CD14-positive monocyte (primary cell): ENCODE measurements around the gene CACNA1B. TPM values are rescaled to one million over a fixed set of nuclear protein-coding genes. Genes with fewer than 3 reads are reported as not detected.

Experiments
- DNase-seq, 3 donors: peaks; one replicate each; pipeline ENCODE4 v3.0.0-alpha.2; 2011 to 2022
- H2AFZ ChIP-seq: 2 replicates; pipeline ENCODE4 v1.6.0; 2012; ENCODE audit warnings: mild to moderate bottlenecking, low read depth, low read length, inconsistent platforms; ENCODE audit not compliant: insufficient read depth, poor library complexity, severe bottlenecking
- H3K27ac ChIP-seq, 2 donors: 1 replicate in 1 of 2; 2 replicates in 1 of 2; pipeline ENCODE4 v1.5.1; 2012 to 2013; ENCODE audit warnings: low read length in 2 of 2, control low read depth in 1 of 2, inconsistent platforms in 1 of 2, low read depth in 1 of 2, mild to moderate bottlenecking in 1 of 2
- H3K27me3 ChIP-seq, 2 donors: one replicate each; pipeline versions ENCODE4 v1.6.0 to v1.6.1; 2011 to 2013; ENCODE audit warnings: low read length in 2 of 2; ENCODE audit not compliant: control insufficient read depth in 2 of 2, insufficient read depth in 2 of 2
- H3K36me3 ChIP-seq, 2 donors: replicated peaks in 1 of 2; 1 replicate in 1 of 2; 2 replicates in 1 of 2; pipeline versions ENCODE4 v1.5.1 to v1.6.1; 2012 to 2013; ENCODE audit warnings: low read length in 2 of 2, control low read depth in 1 of 2, inconsistent platforms in 1 of 2, mild to moderate bottlenecking in 1 of 2; ENCODE audit not compliant: insufficient read depth in 2 of 2, control insufficient read depth in 1 of 2
- H3K4me1 ChIP-seq, 2 donors: 1 replicate in 1 of 2; 2 replicates in 1 of 2; pipeline versions ENCODE4 v1.5.1 to v1.6.1; 2012 to 2013; ENCODE audit warnings: low read length in 2 of 2, control low read depth in 1 of 2, inconsistent platforms in 1 of 2, mild to moderate bottlenecking in 1 of 2, moderate library complexity in 1 of 2; ENCODE audit not compliant: insufficient read depth in 2 of 2, control insufficient read depth in 1 of 2
- H3K4me2 ChIP-seq: replicated peaks from 2 replicates; pipeline ENCODE3; 2012; ENCODE audit warnings: low read length, moderate library complexity, mild to moderate bottlenecking; ENCODE audit not compliant: poor library complexity, severe bottlenecking; ENCODE audit errors: extremely low read depth
- H3K4me3 ChIP-seq, 3 experiments: fragments of 200-600 bp in 1 of 3; sonication (generic) in 1 of 3; replicated peaks in 1 of 3; 1 replicate in 2 of 3; 2 replicates in 1 of 3; pipeline ENCODE4 v1.5.1; 2011 to 2013; ENCODE audit warnings: low read length in 3 of 3, mild to moderate bottlenecking in 3 of 3, control low read depth in 2 of 3, low read depth in 2 of 3, inconsistent platforms in 1 of 3, moderate library complexity in 1 of 3
- H3K79me2 ChIP-seq: 2 replicates; pipeline ENCODE4 v1.6.0; 2012; ENCODE audit warnings: mild to moderate bottlenecking, control low read depth, inconsistent platforms, low read length, moderate library complexity; ENCODE audit not compliant: insufficient read depth
- H3K9ac ChIP-seq: 2 replicates; pipeline ENCODE4 v1.6.0; 2017; ENCODE audit warnings: low read length, mild to moderate bottlenecking; ENCODE audit not compliant: insufficient read depth, poor library complexity, severe bottlenecking
- H3K9me3 ChIP-seq, 2 donors: replicated peaks in 1 of 2; 1 replicate in 1 of 2; 2 replicates in 1 of 2; pipeline versions ENCODE4 v1.5.1 to v1.6.1; 2012 to 2013; ENCODE audit warnings: low read length in 2 of 2, control low read depth in 1 of 2; ENCODE audit not compliant: control insufficient read depth in 1 of 2, insufficient read depth in 1 of 2
- H4K20me1 ChIP-seq: 2 replicates; pipeline ENCODE4 v1.6.0; 2012; ENCODE audit warnings: mild to moderate bottlenecking, low read length, control low read depth, moderate library complexity; ENCODE audit not compliant: insufficient read depth
- H3K27ac Mint-ChIP-seq, 7 donors: one replicate each; pipeline ENCODE4 v1.8.0; 2020; ENCODE audit warnings: mild to moderate bottlenecking in 7 of 7, mixed read lengths in 7 of 7, moderate library complexity in 6 of 7, inconsistent platforms in 2 of 7
- H3K27me3 Mint-ChIP-seq, 3 donors: one replicate each; pipeline ENCODE4 v1.8.0; 2021 to 2022; ENCODE audit warnings: low read depth in 3 of 3, mild to moderate bottlenecking in 3 of 3, mixed read lengths in 3 of 3, moderate library complexity in 3 of 3, inconsistent platforms in 1 of 3
- H3K36me3 Mint-ChIP-seq, 2 donors: one replicate each; pipeline ENCODE4 v1.8.0; 2020; ENCODE audit warnings: mixed read lengths in 2 of 2, inconsistent platforms in 1 of 2, mild to moderate bottlenecking in 1 of 2
- H3K4me1 Mint-ChIP-seq: one replicate; pipeline ENCODE4 v1.8.0; 2020; ENCODE audit warnings: mild to moderate bottlenecking, mixed read lengths
- H3K4me3 Mint-ChIP-seq, 2 donors: one replicate each; pipeline ENCODE4 v1.8.0; 2020; ENCODE audit warnings: mild to moderate bottlenecking in 2 of 2, mixed read lengths in 2 of 2, moderate library complexity in 1 of 2
- H3K9me3 Mint-ChIP-seq, 7 donors: one replicate each; pipeline ENCODE4 v1.8.0; 2020 to 2022; ENCODE audit warnings: mixed read lengths in 7 of 7, mild to moderate bottlenecking in 6 of 7, moderate library complexity in 6 of 7, inconsistent platforms in 2 of 7
- CTCF ChIP-seq: fragments of 200-600 bp; IDR thresholded peaks from one replicate; pipeline ENCODE4 v1.8.0; 2022; ENCODE audit warnings: antibody characterized with exemption, mild to moderate bottlenecking
- WGBS: methylation state at CpG from one replicate; pipeline ENCODE4 v1.1.5; 2013; ENCODE audit warnings: missing lambda C conversion rate; ENCODE audit not compliant: insufficient coverage; 5-methylcytosine and 5-hydroxymethylcytosine counted together
- intact Hi-C, 2 donors: fragments of 100-400 bp; cut with micrococcal nuclease; formaldehyde crosslinking; loops; one replicate each; pipeline versions ENCODE4 v1.15.0 to v1.15.1; 2023
- polyA plus RNA-seq, 3 donors: library from polyadenylated mRNA; depleted of rRNA in 1 of 3; unstranded in 2 of 3; stranded (reverse) in 1 of 3; fragments of 300-500 nt in 2 of 3; fragments of >200 nt in 1 of 3; fragmentation: Illumina TruSeq in 2 of 3; gene quantifications; 1 replicate in 2 of 3; 2 replicates in 1 of 3; pipeline ENCODE4 v1.2.3, GENCODE V29; 2012 to 2021

The CACNA1B gene
- polyA plus RNA-seq, 3 donors: not detected

DNA sequence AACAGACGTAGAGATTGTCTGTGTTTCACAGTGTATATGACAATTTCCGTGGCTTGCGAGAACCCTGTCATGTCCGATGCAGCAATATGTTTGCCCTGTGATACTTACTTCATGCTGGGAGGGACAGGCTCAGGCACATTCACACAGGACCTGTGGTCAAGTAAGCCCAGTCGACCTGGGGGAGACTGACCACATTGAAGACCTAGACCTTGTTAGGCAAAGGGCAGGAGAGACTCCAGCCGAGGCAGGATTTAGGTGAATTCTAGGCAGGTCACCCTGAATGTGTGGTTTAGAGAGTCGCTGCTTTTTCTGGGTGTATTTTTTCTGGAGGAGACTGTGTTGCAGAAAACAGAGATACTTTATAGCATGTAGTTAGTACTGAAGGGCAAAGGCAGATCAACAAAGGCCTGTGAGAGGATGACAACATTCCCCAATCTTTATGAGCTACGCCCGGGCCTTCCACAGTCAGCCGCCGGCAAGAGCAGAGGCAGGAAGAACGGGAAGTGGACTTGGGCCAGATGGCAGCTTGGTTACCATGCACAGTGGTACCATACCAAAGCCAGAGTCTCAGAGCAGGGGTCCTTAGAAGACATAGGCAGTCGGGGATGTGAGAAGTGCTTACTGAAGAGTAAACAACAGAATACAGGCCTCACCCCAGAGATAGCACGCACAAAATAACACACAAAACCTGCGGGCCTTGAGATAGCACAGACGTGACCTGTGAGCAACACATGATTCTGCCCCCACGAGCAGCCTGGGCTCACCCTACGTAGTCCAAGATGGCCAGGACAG lies 220.7 kb downstream of the CACNA1B start:
- 89% methylated on average over 16 of the region's 18 CpGs for WGBS
- intact Hi-C loops: no loop called here
- no peak overlapping the region for H3K4me3 Mint-ChIP-seq
- H3K9me3 ChIP-seq: no peaks in the 10 kb centered on the region
- no peaks in the 10 kb centered on the region for H3K27me3 ChIP-seq
- no peak overlapping the region for H3K4me3 ChIP-seq
- H3K27me3 Mint-ChIP-seq: peaks cover 2 to 10% (median 3%) of the 10 kb centered on the region in 3 donors
- TF ChIP-seq CTCF: no peak
- H3K36me3 ChIP-seq: no peaks in the 10 kb centered on the region
- no peaks in the 10 kb centered on the region for H3K79me2 ChIP-seq
- H3K36me3 Mint-ChIP-seq: no peaks in the 10 kb centered on the region
- H3K9ac ChIP-seq: no peak overlapping the region
- no peak overlapping the region for H3K4me2 ChIP-seq
- H2AFZ ChIP-seq: no peak overlapping the region
- H4K20me1 ChIP-seq: no peaks in the 10 kb centered on the region
- no peak for DNase-seq
- H3K9me3 Mint-ChIP-seq: peaks cover 0 to 3% (median 0%) of the 10 kb centered on the region in 7 donors
- H3K4me1 Mint-ChIP-seq: peaks cover 15% of the 10 kb centered on the region
- H3K27ac ChIP-seq: no peak overlapping the region
- H3K4me1 ChIP-seq: peaks cover 4 to 8% of the 10 kb centered on the region in 2 donors
- no peak overlapping the region for H3K27ac Mint-ChIP-seq

DNA sequence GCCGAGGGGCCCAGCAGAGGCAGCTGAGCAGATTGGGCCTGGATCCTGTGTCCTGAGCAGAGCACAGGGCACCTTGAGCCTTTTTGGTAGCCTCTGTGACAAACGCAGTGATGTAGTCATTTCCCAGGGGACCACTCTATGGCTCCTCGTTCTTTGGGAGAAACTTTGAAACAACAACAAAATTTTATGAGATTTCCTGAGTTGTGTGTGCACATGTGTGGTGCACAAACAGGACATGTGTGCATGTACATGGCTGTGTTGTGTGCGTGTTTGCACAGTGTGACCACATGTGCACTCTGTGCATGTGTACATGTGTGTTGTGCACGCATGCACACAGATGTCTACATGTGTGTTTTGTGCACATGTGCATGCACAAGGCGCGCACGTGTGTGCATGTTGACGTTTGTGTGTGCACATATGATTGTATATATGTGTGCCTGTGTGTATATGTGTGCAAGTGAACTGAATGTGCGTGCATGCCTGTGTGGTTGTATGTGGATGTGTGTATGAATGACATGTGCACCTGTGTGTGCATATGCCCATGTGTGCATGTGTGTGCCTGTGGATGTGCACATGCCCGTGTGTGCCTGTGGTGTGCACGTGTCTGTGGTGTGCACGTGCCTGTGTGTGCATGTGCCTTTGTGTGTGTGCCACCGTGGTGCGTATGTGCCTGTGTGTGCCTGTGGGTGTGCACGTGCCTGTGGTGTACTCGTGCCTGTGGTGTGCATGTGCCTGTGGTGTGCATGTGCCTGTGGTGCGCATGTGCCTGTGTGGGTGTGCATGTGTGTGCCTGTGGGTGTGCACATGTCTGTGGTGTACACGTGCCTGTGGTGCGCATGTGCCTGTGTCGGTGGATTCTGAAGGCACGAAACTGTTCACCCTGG lies 221.6 kb downstream of the CACNA1B start:
- Histone ChIP-seq H3K4me2 (no peak overlapping the region), H3K4me1 (peaks cover 4 to 8% of the 10 kb centered on the region in 2 donors), H3K27ac (no peak overlapping the region), H3K9me3 (no peaks in the 10 kb centered on the region), H3K4me3 (no peak overlapping the region), H4K20me1 (no peaks in the 10 kb centered on the region), H3K36me3 (no peaks in the 10 kb centered on the region), H3K27me3 (no peaks in the 10 kb centered on the region), H3K9ac (no peak overlapping the region), H2AFZ (no peak overlapping the region), H3K79me2 (no peaks in the 10 kb centered on the region)
- H3K27ac Mint-ChIP-seq: no peak overlapping the region
- WGBS: 95% methylated on average over 22 of the region's 22 CpGs
- no peak overlapping the region for H3K4me3 Mint-ChIP-seq
- H3K36me3 Mint-ChIP-seq: no peaks in the 10 kb centered on the region
- H3K9me3 Mint-ChIP-seq: peaks cover 0 to 3% (median 0%) of the 10 kb centered on the region in 7 donors
- DNase-seq: no peak
- peaks cover 2 to 9% (median 3%) of the 10 kb centered on the region in 3 donors for H3K27me3 Mint-ChIP-seq
- no peak for TF ChIP-seq CTCF
- peaks cover 15% of the 10 kb centered on the region for H3K4me1 Mint-ChIP-seq
- intact Hi-C loops: no loop called here
